Transverse colon (tissue), 4 donors: ENCODE measurements around the gene EEFSEC.
A peak's percentile ranks its signal among the peaks of the same experiment; 100 is the strongest.

ENCODE experiments used
- EP300 ChIP-seq: sonication (generic); formaldehyde crosslinking; IDR thresholded peaks from one replicate; pipeline ENCODE4 v1.6.1; 2017; ENCODE audit warnings: antibody characterized with exemption, low read depth
- POLR2A ChIP-seq: fragments of 450-650 bp; IDR thresholded peaks from one replicate; pipeline ENCODE4 v1.6.1; 2016; ENCODE audit warnings: antibody characterized with exemption, mild to moderate bottlenecking, moderate library complexity
- POLR2AphosphoS5 ChIP-seq, 3 donors: sonication (generic); formaldehyde crosslinking; IDR thresholded peaks; one replicate each; pipeline ENCODE4 v1.6.1; 2016; ENCODE audit warnings: antibody characterized with exemption in 3 of 3
- TF ChIP-seq, protein P1 (sequence below), 5 experiments: fragments of 200-600 bp in 3 of 5; fragments of 450-650 bp in 2 of 5; sonication (generic) in 3 of 5; IDR thresholded peaks; 1 replicate in 2 of 5; 2 replicates in 3 of 5; pipeline ENCODE4 v1.5.1; 2016 to 2017; ENCODE audit warnings: antibody characterized with exemption in 5 of 5, inconsistent platforms in 3 of 5, mild to moderate bottlenecking in 2 of 5, moderate library complexity in 1 of 5

DNA sequence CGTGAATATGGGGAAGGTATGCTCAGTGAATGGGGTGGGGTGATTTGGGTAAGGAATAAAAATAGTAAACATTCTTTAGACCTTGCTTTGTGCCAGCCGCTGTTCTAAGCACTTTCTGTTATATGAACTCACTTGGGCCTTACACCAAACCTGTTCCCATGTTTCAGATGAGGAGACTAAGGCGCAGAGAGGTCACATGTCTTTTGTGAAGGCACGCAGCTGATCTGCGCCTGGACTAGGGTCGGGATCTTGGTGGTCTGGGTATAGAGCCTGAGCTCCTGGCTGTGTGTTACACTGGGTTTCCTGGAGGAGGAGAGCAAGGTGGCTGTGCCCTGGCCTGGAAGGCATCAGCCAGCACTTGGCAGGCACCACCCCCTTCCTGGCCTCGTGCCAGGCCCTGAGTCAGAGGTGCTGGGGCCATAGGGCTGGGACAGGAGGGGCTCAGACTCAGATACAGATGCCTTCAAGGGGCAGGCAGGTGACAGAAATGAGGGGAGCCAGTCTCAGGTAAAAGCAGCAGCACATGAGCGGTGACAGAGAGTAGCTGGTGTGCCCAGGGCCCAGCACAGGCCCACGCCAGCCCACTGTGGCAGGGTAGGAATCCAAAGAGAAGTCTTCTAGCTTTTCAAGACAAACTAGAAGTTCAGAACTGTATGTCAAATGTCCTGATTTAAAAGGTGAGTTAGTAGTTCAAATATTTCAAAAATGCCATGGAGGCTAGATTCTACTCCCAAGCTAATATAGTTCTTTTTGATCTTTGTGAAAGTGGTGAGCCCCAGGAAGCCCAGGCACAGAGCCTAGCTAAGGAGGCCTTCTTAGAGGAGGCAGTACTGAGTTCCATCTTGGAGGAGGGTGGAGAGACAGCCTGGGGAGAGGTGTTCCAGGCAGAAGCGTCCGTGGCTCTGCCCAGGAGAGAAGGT, 230.3 kb downstream of the EEFSEC start:
- TF ChIP-seq, protein P1, sequence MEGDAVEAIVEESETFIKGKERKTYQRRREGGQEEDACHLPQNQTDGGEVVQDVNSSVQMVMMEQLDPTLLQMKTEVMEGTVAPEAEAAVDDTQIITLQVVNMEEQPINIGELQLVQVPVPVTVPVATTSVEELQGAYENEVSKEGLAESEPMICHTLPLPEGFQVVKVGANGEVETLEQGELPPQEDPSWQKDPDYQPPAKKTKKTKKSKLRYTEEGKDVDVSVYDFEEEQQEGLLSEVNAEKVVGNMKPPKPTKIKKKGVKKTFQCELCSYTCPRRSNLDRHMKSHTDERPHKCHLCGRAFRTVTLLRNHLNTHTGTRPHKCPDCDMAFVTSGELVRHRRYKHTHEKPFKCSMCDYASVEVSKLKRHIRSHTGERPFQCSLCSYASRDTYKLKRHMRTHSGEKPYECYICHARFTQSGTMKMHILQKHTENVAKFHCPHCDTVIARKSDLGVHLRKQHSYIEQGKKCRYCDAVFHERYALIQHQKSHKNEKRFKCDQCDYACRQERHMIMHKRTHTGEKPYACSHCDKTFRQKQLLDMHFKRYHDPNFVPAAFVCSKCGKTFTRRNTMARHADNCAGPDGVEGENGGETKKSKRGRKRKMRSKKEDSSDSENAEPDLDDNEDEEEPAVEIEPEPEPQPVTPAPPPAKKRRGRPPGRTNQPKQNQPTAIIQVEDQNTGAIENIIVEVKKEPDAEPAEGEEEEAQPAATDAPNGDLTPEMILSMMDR (IDR thresholded peaks at IDR 0.05), result no peak
- TF ChIP-seq POLR2A, result no peak
- TF ChIP-seq POLR2AphosphoS5 (IDR thresholded peaks at IDR 0.05), result peak in 2 of 3 donors; percentile 25 to 70
- no peak for TF ChIP-seq EP300
